Measurements from ENCODE around the gene HPSE2.
"Not testable (repeated sequence)": the region's sequence is repeated elsewhere in the genome, so short reads cannot be mapped to it uniquely, and the experiment has no call there.

The HPSE2 gene

GRCh38 chr10:98919899-98920298, 315.8 kb downstream of the HPSE2 start:
- DNase-seq (ENCODE audit: low read depth) = no peak

GRCh38 chr10:98917828-98918227, 317.8 kb downstream of the HPSE2 start:
- no peak for DNase-seq (ENCODE audit: low read depth)

- DNase-seq (ENCODE audit: low read depth) = no peak
Observed at GRCh38 chr10:98916526-98917125, 319.0 kb downstream of the HPSE2 start.

- DNase-seq (ENCODE audit: low read depth) = no peak
Observed at GRCh38 chr10:98915911-98916310, 319.7 kb downstream of the HPSE2 start.

- no peak for DNase-seq (ENCODE audit: low read depth)
Observed at GRCh38 chr10:98910546-98910945, 325.1 kb downstream of the HPSE2 start.

- no peak for DNase-seq (ENCODE audit: low read depth)
Observed at GRCh38 chr10:98910048-98910447, 325.6 kb downstream of the HPSE2 start.

- DNase-seq (ENCODE audit: low read depth) = no peak
Observed at GRCh38 chr10:98908868-98909267, 326.8 kb downstream of the HPSE2 start.

GRCh38 chr10:98908247-98908646, 327.4 kb downstream of the HPSE2 start:
- not testable (repeated sequence) for DNase-seq (ENCODE audit: low read depth)

GRCh38 chr10:98901441-98902110, 334.1 kb downstream of the HPSE2 start:
- DNase-seq (ENCODE audit: low read depth) = no peak

GRCh38 chr10:98899018-98899417, 336.6 kb downstream of the HPSE2 start:
- no peak for DNase-seq (ENCODE audit: low read depth)

- DNase-seq (ENCODE audit: low read depth) = no peak
Observed at GRCh38 chr10:98892523-98892922, 343.1 kb downstream of the HPSE2 start.

GRCh38 chr10:98886686-98887085, 349.0 kb downstream of the HPSE2 start:
- DNase-seq (ENCODE audit: low read depth) = no peak

- DNase-seq (ENCODE audit: low read depth) = no peak
Observed at GRCh38 chr10:98885378-98885777, 350.3 kb downstream of the HPSE2 start.

- no peak for DNase-seq (ENCODE audit: low read depth)
Observed at GRCh38 chr10:98881789-98882188, 353.9 kb downstream of the HPSE2 start.

- DNase-seq (ENCODE audit: low read depth) = no peak
Observed at GRCh38 chr10:98880971-98881370, 354.7 kb downstream of the HPSE2 start.

GRCh38 chr10:98878921-98879320, 356.7 kb downstream of the HPSE2 start:
- DNase-seq (ENCODE audit: low read depth) = no peak

- no peak for DNase-seq (ENCODE audit: low read depth)
Observed at GRCh38 chr10:98878418-98878817, 357.2 kb downstream of the HPSE2 start.

GRCh38 chr10:98861962-98862361, 373.7 kb downstream of the HPSE2 start:
- no peak for DNase-seq (ENCODE audit: low read depth)

GRCh38 chr10:98858525-98858924, 377.1 kb downstream of the HPSE2 start:
- no peak for DNase-seq (ENCODE audit: low read depth)

- no peak for DNase-seq (ENCODE audit: low read depth)
Observed at GRCh38 chr10:98855403-98856189, 380.1 kb downstream of the HPSE2 start.

GRCh38 chr10:98852686-98853085, 383.0 kb downstream of the HPSE2 start:
- DNase-seq (ENCODE audit: low read depth) = no peak

- DNase-seq (ENCODE audit: low read depth) = no peak
Observed at GRCh38 chr10:98848361-98848760, 387.3 kb downstream of the HPSE2 start.

GRCh38 chr10:98846787-98847186, 388.9 kb downstream of the HPSE2 start:
- no peak for DNase-seq (ENCODE audit: low read depth)
